PC-3 (cell line): ENCODE measurements around the gene SLC35A4.

Experiments
- CTCF ChIP-seq: fragments of 300-600 bp; sonication (generic); conservative IDR thresholded peaks from 2 replicates; pipeline ENCODE4 v1.5.1; 2017; ENCODE audit warnings: antibody characterized with exemption, low read depth, mild to moderate bottlenecking, low read length
- EZH2 ChIP-seq: fragments of 300-600 bp; sonication (generic); IDR thresholded peaks from one replicate; pipeline ENCODE4 v1.6.1; 2017; ENCODE audit warnings: antibody characterized with exemption, mild to moderate bottlenecking, low read length; ENCODE audit not compliant: unreplicated experiment
- EZH2phosphoT487 ChIP-seq: fragments of 300-600 bp; sonication (generic); IDR thresholded peaks from 2 replicates; pipeline ENCODE4 v1.6.1; 2018; ENCODE audit warnings: mild to moderate bottlenecking, antibody characterized with exemption, low read length, borderline replicate concordance

GRCh38 chr5:140544986-140545385 lies 19.6 kb upstream of the SLC35A4 start:
- TF ChIP-seq EZH2 (no peak), CTCF (no peak), EZH2phosphoT487 (no peak)
